Measurements from ENCODE around the gene GIPC2.
A peak's percentile ranks its signal among the peaks of the same experiment; 100 is the strongest.
"Not testable (repeated sequence)": the region's sequence is repeated elsewhere in the genome, so short reads cannot be mapped to it uniquely, and the experiment has no call there.

Gene GIPC2

DNA sequence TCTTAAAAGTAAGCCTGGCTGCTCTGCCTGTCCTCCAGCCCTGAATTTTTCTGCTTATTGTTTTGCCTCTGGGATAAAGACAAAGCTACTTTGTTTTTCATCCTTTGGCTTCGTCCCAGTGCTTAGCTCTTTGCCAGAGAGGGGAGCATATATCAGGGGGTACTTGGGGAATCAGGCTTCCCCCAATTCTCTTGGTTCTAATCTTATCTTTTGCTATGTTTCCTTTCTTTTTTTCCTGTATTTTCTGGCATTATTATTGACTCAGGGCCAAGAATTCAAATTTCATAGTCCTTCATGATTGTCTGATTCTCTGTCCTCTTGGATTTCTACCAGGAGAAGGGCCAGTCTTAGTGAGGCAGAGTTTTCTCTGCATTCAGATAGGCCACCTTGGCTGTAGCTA lies 51.2 kb downstream of the GIPC2 start:
- no peak for DNase-seq

DNA sequence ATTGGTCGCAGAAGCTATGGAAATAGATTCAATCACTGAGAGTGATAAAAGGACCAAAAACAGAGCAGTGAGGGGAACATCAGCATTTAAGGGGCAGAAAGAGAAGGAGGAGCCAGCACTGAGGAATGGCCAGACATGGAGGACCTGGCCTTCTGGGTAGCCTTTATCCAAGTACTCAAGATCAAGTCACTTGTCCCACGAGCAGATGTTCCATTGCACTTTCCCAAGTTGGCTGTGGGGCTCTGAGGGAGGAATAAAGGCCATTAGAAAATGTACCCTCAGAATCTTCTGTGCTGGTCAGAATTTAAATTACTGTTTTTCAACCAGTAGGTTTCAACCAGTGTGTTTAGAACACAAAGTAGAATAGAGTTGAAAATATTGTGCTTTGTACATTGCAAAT lies 55.3 kb downstream of the GIPC2 start:
- DNase-seq, result no peak

DNA sequence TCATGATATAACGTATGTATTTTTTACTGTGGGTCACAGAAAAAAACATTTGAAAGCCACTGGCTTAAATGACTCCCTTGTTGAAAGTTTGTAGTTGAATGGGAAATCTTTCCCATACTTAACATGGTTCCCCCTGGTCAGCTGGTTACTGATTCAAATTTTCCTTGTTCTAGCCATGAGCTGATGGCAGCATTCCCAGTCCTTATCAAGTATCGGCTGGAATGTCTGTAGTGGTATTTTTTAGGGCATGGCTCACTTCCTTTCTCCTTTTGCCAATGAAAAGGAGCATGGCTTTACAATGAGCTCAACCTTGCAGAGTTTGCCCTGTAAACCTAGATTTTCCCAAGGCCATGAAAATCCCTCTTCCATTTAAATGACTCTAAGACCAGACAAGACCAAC lies 55.7 kb downstream of the GIPC2 start:
- DNase-seq, result no peak

DNA sequence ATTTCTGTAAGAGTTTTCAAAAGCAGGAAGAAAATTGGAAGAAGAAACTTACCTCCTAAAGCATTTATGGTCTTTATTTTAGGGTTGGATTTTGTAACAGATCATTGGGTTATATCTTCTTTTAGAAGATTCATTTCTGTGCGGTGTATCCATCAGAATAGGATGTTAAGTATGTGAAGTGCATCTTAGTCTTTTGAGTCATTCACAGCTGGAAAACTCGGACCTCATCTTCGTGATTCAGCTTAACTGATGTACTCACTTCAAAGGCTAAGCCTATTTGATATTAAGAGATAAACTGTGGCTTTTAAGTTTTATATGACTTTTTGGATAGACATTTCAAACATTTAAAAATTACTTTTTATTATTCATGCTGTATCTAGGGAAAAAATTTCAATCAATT lies 56.3 kb downstream of the GIPC2 start:
- no peak for DNase-seq

DNA sequence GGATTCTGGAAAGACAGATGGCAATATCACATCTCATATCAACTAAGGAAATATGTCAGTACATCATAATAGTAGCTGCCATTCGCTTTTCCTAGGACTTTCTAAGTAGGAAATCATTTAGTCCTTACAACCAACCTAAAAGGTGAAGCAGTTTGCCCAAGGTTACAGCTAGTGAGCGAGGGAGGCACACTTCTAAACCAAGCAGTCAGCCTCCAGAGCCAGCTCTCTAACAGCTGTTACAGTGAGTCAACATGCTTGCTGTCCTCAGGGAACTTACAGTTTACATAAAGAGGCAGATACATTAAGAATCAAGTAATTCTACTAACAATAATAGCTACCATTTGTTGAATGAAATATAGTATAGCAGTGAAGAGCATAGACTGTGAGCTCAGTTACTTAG lies 57.1 kb downstream of the GIPC2 start:
- DNase-seq, result no peak

DNA sequence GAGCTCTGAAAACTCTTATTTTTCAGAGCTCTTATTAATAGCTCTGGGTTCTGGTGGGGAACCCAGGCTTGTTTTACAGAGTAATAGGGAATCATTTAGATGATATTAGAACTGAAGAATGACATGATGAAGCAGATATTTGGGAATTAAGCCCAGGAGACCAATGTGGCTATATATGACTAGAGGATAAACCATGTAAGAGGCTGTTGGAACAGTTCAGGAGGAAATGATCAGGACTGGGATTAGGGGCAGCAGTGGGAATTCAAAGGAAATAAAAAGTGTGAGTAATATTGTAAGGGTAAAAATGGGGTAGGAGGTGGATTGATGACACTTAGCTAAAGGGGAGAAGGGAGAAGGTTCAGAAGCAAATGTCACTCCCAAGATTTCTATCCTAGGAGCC lies 58.6 kb downstream of the GIPC2 start:
- DNase-seq, result no peak

DNA sequence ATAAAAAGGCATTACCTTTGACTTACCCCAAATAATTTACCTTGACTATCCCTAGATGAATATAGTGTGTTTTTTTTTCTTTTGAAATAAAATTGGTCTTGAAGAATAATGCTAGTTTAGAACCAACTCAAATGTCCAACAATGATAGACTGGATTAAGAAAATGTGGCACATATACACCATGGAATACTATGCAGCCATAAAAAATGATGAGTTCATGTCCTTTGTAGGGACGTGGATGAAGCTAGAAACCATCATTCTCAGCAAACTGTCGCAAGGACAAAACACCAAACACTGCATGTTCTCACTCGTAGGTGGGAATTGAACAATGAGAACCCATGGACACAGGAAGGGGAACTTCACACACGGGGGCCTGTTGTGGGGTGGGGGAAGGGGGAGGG lies 63.9 kb downstream of the GIPC2 start:
- not testable (repeated sequence) for DNase-seq

DNA sequence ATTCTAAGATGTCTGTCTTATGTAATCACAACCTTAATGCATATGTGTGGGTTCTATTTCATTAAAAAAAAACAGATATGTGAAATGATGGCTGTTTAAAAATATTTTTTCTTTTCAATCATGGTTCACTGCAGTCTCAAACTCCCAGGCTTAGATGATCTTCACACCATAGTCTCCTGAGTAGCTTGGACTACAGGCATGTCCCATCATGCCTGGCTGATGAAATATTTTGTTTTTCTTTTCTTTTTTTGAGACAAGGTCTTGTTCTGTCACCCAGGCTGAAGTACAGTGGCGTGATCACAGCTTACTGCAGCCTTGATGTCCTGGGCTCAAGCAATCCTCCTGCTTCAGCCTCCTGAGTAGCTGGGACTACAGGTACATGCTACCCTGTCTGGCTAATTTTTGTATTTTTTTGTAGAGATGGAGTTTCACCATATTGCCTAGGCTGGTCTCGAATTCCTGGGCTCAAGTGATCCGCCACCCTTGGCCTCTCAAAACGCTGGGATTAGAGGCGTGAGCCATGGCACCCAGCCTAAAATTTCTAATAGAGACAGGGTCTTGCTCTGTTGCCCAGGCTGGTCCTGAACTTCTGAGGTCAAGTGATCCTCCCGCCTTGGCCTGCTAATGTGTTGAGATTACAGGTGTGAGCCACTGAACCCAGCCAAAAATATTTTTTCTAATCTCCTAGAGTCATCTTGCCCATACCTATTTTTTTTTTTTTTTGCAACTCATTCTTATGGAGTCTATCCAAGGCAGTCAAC lies 67.6 kb downstream of the GIPC2 start:
- DNase-seq, result no peak

DNA sequence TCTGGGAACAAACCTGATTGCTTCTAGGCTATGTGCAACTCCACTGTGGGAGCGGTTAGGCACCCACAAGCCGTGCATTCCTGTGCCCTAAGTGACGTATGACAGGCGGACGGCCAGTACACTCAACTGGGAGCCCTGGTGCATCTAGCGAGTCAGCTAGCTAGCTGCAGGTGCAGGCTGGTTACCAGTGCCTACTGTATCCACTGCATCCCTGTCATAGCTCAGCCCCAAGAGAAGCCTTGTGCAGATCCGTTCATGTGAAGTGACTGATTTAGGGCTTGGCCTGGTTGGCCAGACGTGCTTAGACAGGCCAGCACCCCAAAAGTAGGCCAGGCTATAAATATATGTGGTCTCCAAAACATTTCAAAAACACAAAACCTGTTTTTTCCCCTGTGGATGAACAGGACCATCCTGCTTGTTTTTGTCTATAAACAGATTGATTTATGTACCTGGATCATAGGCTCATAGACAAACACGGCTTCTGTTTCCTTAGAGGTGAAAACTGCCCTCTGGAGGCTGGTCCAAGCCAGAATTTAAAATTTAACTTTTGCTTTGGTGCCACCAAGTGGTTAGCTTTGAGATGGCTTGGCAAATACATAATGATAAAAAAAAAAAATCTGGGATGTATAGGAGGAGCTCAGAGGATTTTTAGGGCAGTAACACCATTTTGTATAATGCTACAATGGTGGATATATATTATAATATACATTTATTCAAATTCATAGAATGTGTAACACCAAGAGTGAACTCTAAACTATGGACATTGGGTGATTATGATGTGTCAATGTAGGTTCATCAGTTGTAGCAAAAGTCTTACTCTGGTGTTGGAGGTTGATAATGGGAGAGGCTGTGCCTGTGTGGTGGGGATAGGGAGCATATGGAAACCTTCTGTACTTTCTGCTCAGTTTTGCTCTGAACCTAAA lies 68.5 kb downstream of the GIPC2 start:
- peak; percentile 78 to 82 (median 80) for DNase-seq

DNA sequence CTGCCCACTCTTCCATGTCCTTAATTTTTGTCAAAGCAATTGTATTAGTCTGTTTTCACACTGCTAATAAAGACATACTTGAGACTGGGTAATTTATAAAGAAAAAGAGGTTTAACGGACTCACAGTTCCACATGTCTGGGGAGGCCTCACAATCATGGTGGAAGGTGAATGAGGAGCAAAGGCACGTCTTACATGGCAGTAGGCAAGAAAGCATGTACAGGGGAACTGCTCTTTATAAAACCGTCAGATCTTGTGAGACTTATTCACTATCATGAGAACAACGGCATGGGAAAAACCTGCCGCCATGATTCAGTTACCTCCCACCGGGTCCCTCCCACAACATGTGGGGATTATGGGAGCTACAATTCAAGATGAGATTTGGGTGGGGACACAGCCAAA lies 74.7 kb downstream of the GIPC2 start:
- DNase-seq, result not testable (repeated sequence)

DNA sequence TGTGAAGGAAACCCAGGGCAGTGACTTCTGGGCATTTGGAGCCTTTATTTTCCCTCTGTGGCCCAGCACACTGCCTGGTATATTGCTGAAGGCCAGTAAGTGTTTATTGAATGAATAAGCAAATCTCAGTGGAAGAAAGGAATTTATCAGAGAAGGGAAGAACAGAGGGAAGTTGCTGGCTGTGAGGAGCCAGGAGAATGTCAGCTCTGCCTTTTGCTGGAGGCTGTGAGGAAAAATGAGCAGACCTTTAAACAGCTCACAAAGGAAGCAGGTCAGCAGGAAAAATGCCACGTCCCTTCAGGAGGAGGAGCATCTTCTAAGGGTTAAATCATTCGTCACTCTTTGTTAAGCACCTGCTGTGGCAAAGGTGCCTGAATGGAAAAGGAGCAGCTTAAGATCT lies 75.9 kb downstream of the GIPC2 start:
- DNase-seq, result no peak

DNA sequence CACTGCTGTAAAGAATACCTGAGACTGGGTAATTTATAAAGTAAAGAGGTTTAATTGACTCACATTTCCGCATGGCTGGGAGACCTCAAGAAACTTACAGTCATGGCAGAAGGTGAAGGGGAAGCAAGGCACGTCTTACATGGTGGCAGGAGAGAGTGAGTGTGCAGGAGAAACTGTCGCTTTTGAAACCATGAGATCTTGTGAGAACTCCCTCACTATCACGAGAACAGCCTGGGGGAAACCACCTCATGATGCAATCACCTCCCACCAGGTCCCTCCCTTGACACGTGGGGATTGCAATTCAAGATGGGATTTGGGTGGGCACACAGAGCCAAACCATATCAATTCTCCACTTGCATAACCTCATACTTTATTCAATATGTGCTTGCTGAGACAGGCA lies 76.6 kb downstream of the GIPC2 start:
- DNase-seq, result no peak

DNA sequence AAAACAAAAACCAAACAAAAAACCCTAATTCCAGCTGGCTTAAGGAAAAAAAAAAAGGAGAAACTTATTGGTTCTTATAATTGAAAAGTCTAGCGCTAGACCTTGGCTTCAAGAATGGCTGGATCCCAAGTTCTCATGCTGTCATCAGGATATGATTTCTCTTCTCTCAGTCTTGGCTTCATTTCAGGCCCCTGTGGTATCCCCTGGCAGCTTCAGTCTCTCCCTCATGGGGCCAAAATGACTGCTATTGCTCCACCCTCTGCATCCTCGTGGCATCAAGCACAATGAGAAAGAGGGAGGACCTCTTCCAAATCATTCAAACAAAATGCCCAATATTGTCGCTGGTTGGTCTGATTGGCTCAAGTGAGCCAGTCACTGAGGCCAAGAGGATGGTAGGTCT lies 80.7 kb downstream of the GIPC2 start:
- no peak for DNase-seq

DNA sequence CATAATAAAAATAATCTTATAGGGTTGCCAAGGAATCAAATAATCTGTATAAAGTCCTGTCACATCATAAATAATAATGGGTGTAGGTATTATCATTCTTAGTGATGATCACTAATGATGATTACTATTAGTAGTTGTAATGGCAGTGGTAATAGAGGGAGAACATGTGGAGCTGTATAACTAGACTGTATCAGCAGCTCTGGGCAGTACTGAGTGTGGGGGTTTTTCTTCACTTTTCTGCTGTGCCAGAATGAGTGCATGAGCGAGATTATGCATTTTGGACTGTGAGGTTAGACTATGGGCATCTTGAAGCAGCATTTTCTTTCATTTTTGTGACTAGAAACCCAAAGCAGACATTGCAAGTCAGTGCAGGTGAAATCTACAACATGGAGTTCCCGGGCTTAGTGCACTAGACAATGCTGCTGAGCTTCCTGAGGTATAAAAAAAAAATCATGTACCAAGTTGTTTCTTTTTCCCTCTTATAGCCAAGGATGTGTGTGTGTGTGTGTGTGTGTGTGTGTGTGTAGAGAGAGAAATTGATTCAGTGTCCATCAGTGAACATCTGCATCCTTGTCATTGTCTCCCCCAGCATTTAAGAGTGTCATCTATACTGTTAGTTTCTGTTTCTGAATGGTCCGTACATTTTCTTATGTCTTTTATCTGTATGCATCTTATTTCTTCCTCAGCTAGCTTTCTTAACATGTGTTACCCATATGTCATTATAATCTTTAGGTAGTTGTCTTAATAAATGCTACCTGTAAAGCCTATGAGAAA lies 86.6 kb downstream of the GIPC2 start:
- no peak for DNase-seq

DNA sequence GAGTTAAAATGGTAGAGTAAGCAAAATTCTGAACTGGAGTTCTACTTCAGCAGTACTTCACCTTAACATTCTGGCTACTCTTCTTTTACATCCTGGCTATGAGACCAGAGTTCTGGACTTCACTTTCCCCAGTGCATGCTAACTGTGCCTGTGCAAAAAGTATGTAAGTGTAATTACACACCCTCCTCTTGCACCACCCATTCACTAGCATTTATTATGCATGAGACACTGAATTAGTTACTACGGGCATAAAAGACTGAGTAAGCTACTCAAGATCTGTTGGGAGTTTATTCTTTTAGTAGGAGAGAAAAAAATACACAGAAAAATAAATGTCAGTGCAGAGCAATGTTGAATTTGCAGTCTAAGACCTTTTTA lies 87.2 kb downstream of the GIPC2 start:
- no peak for DNase-seq

DNA sequence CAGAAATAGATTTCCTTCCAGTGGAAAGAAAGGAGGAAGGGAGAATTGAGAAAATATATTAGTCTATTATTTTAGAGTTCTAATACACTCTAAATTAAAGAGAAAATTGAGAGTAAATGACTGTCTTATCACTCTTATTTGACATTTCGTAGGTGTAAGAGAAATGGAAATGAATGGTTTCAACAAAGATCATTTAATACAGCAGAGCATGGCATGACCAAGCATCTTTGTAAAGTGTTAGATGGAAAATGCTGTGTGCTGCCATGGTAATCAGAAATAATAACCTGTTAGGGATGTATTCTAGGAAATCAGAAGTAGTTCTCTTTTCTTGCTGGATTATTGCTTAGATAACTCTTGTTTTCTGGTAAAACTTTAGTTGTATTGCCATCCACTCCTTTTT lies 90.9 kb downstream of the GIPC2 start:
- no peak for DNase-seq

DNA sequence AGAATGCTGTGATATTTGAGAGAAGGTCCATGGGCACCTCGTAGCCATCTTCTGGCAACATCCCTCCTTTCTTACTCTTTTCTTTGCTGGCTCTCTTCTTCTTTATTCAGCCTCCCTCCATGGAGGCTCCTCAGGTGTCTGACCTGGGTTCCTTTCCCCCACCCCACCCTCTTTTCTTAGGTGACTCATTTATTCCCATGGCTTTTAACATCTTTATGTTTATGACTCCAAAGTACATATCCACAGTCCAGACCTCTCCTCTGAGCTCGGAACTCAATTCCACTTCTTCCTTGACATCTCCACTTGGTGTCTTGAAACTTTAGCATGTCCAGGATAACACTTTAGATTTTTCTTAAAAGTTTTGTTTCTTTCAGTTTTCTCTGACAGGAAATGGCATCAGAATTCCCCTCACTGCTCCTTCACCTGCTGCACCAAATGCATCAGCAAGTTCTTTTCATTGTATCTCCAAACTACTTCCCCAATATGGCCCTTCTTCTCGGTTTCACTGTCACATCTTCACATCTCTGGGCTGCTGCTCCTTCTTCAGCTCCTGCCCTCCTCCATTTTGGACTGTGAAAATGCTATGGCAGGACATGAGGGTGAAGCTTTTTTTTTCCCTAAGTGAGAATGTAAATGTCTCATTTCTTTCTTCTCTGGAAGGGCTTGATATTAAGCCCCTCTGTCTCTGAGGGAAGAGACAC lies 95.9 kb downstream of the GIPC2 start:
- DNase-seq, result no peak

DNA sequence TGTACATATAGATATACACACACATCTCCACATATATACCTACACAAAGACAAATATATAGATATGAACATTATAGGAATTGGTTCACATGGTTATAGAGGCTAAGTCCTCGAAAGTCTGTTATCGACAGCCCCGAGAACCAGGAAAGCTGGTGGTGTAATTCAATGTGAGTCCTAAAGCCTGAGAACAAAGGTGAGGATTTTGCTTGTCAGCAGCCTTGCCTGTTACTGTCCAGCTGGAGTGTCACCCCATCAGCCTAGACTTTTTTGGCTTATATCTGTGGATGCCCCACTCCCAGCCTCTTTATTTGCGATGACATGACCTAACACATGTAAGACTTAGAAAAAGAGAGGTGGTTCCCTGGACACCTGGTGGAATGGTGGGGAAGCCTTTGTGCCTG lies 97.0 kb downstream of the GIPC2 start:
- no peak for DNase-seq

DNA sequence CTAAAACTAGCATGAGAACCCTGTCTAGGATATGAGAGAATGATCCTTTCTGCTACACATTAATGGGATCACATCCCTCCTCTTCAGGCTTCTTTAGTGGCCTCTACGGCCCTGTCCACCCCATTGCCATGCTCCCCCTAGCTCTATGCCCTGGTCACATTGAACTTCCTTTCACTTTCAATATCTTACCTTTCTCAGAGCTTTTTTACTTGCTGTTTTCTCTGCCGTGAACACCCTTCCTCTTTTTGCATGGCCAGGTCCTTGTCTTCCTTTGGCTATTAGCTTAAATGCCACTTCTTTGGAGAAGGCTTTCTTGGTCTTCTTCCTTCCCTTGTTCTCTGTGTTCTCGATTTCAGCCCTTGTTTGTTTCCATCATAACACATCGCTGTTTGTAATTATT lies 97.4 kb downstream of the GIPC2 start:
- peak in 1 of 4 experiments; percentile 3 for DNase-seq

DNA sequence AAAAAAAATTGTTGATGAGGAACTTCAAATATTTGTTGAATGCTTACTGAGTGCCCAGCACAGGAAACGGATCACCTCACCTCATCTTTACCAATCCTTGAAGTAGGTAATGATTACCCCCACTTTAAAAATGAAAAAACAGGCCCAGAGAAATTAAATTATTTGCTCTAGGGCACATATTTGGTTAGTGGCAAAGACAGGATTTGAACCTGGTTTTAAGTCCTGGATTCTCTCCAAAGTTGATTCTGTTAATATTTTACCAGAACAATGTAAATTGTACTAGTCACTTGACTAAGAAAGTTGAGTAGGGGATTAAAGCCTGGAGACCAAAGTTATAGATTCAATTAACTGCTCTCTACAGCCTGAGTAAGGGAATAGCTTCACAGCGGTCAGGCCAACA lies 97.9 kb downstream of the GIPC2 start:
- DNase-seq, result no peak

DNA sequence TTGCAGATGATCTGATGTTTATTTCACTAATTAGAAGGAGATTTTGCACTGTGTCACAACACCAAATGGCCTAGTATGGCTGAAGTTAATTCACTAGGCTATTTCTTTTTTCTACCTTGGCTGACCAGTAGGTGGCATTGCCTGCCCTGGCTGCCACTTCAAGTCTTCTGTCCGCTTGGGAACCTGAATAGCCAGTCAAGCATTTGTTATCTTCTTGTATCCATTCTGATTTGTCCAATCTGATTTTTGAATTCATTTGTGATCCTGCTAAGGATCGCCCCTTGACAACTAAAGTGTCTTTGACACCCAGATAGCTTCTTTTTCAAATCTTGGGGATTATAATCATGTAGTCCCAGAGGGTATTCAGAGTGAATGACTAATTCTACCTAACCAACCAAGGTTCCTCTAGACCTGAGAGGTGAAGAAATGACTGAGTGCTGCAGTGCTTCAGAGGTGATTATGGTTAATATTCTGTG lies 99.4 kb downstream of the GIPC2 start:
- DNase-seq, result peak; percentile 53 to 67 (median 63)

DNA sequence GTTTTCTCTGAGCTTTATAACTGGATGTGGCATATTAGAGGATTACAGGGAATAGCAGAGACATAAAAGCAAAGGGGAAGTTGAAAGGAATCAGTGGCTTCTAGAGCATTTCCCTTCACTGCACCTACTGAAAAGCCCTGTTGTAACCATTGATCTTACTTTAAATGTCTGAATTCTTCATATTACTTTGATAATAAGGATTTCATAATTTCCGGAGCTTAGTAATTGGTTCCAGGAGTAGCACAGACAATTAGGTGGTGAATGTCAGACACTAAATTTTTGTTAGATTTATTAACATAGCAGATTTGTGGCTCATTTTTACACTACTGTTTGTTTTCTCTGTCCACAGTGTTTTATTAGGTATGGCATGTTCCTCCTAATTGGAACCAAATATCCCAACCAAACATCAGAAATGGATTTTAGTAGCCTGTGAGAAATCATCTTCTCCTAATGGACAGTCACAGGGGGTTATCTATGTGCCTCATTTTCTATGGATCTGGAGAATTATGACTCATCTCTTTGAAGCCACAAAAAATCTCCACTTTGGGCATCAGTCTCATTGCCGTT lies 100.5 kb downstream of the GIPC2 start:
- DNase-seq, result no peak
